A172 (cell line): ENCODE data around the gene AP2A1. TPM values are rescaled to one million over a fixed set of nuclear protein-coding genes. Genes with fewer than 3 reads are reported as not detected.
A peak's percentile ranks its signal among the peaks of the same experiment; 100 is the strongest.

Experiments
- DNase-seq: peaks from one replicate; pipeline ENCODE4 v3.0.0-alpha.2; 2015; ENCODE audit warnings: low spot score
- total RNA-seq: library from RNA; depleted of rRNA; stranded (reverse); fragments of >200 nt; shearing (Covaris generic); gene quantifications from 2 replicates; pipeline ENCODE4 v1.2.3, GENCODE V29; 2014

AP2A1 gene
- total RNA-seq, 1 experiment from 2014 or later, result 130 TPM

DNA sequence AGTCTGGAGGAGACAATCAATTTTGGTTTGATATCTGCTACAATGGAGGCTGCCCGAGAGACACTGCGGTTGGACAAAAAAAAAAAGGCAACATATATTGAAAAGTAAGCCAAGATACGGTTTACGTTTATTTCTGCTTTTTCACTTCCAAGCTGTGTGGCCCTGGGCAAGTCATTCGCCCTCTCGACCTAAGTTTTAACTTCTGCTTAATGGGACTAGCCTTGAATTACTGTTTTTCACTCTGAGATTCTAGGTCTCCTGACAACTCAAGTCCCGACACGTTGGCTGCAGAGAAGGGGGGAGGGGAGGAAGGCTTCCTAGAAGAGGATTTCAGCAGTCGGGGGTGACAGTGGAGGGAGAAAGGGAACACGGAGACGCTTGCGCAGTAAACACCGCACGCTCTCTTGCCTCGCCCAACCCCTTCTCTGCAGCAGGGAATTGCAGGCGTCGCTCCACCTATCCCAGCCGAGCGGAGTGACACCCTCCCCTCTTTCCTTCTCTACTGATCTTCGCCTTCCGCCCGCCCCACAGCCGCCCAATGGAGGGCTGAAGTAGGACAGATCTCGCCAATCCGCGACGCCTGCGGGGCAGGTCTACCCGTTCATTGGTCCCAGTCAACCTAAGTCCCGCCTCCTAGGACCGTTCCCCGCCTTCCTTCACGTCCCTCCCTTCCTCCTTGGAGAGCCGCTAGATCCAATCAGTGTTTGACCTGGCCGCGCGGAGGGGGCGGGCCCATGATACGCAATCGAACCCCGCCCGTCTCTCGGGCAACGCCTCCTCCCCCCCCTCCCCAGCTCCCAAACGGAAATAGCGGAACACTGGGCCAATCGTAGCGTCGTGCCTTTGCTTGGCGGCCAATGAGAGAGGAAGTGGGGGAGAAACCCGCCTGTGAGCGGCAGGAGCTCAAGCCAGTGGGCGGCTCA, 533 bp upstream of the AP2A1 start:
- DNase-seq, result peak; percentile 100

GRCh38 chr19:49767381-49767780, 580 bp downstream of the AP2A1 start:
- no peak for DNase-seq

GRCh38 chr19:49767967-49768581, 1.3 kb downstream of the AP2A1 start:
- DNase-seq, result no peak

GRCh38 chr19:49770529-49770928, 3.7 kb downstream of the AP2A1 start:
- no peak for DNase-seq

DNA sequence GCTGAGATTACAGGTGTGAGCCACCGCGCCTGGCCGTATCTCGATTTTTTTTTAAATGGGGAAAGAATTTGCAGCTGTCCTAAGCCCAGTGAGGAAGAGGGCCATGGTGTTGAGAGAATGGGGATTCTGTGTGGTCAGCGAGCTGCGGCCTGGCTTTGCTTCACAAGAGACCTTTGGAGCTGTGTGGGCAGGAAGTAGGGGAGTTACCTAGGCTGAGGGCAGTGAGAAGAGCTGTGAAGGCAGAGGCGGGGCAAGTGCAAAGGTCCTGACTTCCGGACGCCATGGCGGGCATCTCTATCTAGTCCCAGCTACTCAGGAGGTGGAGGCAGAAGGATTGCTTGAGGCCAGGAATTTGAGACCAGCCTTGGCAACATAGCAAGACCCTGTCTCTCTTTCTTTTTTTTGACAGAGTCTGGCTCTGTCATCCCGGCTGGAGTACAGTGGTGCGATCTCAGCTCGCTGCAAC, 4.9 kb downstream of the AP2A1 start:
- no peak for DNase-seq

GRCh38 chr19:49772850-49773432, 6.1 kb downstream of the AP2A1 start:
- no peak for DNase-seq

DNA sequence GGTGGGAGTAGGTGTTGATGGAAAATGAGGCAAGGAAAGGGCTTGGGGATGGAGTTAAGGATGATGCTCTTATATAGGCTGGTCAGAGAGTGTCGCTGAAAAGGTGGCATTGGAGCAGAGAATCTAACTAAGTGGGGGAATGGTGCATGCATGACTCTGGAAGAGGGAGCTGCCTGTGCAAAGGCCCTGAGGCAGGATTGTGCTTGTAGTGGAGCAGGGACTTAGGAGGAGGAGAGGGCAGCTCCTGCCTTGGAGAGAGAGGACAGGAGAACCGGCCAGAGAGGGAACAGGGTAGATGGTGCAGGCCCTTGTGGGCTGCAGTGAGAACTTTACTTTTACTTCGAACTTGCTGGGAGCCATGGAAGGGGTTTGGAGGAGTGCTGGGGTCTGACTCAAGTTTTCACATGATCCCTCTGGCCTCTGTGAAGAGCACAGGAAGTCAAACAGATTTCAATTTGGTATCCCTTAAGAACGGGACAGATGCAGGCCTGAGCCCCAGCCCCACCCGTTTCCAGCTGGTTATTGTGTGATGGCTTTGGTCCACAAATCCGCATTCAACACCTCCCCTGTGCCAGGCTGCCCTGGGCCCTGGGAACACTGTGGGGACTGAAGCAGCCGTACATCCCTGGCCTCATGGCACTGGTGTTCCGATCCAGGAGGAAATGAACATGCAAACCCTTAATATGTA, 7.0 kb downstream of the AP2A1 start:
- no peak for DNase-seq

GRCh38 chr19:49774969-49775368, 8.2 kb downstream of the AP2A1 start:
- DNase-seq, result no peak

DNA sequence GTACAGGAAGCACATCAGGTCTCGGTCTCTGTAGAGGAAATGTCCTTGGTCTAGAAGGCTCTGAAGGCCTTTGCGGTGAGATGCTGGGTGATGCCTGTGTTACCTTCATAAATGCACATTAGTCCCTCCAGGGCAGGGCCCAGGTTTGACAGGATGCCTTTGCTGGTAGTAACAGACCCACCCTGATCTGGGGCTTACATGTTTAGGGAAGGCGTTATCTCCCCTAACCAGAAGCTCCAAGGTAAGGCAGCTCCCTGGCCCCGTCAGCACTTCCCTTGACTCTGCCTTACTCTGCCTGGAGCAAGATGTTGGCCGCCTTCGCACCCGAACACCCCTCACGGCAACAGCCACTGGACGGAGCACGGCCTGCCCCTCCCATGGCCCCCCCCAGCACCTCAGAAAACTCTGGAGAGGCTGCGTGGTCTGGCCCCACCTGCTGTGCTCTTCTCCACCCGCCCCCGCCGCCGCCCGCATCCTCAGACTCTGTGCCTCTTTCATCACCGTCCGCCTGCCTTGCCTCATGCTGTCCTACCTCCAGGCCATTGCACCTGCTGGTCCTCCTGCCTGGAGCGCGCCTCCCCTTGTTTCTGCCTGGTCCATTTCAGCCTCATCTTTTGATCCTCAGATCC, 9.1 kb downstream of the AP2A1 start:
- DNase-seq, result no peak

DNA sequence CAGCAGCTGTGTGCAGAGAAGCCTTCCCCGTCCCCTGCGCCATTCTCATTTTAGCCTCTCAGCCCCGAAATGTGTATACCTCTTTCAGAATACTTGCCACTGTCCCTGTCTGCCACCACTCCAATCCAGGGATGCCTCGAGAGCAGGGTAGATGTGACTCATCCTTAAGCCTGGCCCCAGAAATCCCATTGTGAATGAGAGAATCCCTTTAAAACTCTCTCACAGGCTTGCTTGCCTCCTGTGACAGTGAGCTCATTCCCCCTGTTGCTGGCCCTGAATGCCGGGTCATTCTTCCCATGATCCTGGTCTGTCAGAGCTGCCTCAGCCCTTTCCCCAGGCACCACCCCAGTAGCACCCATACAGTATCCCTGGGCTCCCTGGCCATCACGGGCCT, 9.6 kb downstream of the AP2A1 start:
- DNase-seq, result no peak

DNA sequence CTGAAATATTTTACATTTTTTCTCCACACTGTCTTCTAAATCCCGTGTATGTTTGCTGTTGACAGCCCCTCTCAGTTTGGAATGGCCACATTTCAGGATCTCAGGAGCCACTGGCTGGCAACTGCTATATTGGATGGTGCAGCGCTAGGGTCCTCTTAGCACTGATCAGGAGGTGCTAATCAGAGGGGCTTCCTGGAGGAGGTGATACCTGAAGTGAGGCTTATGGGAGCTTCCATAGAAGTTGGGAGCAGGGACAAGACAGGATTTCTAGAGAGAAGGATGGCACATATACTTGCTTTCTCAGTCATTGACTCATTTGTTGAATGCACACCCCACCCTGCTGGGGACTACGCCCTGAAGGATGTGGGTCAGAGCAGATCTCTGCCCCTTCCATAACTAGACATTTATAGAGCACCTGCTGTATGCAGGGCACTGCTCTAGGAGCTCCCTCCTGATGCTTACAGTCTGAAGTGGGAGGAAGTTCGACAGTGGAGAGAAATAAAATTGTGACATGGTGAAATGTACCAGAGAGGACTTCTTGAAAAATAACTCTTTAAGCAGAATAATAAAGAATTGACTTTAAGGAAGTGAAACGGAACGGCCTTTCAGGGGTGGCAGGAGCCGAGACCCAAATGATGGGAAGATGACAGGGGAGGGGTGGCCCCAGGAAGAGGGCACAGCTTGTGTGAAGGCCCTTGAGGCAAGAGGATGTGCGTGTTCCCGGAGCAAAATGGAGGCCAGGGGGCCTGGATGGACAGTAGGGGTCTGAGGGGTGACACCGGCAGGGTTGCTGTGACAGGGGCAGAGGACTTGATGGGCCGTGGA, 13.1 kb downstream of the AP2A1 start:
- no peak for DNase-seq

GRCh38 chr19:49780861-49781260, 14.1 kb downstream of the AP2A1 start:
- DNase-seq, result no peak

GRCh38 chr19:49781394-49781793, 14.6 kb downstream of the AP2A1 start:
- no peak for DNase-seq

- DNase-seq, result no peak
Observed at GRCh38 chr19:49782515-49782914, 15.7 kb downstream of the AP2A1 start.

GRCh38 chr19:49786376-49786820, 19.6 kb downstream of the AP2A1 start:
- DNase-seq, result peak; percentile 90

DNA sequence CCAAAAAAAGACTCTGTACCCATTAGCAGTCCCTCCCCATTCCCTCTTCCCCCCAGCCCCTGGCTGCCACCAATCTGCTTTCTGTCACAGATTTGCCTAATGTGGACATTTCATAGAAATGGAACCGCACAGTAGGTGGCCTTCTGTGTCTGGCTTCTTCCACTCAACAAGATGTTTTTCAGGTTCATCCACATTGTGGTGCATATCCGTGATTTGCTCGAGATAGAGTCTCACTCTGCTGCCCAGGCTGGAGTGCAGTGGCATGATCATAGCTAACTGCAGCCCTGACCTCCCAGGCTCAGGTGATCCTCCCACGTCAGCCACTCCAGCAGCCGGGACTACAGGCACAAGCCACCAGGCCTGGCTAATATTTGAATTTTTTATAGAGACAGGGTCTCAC, 20.9 kb downstream of the AP2A1 start:
- no peak for DNase-seq

DNA sequence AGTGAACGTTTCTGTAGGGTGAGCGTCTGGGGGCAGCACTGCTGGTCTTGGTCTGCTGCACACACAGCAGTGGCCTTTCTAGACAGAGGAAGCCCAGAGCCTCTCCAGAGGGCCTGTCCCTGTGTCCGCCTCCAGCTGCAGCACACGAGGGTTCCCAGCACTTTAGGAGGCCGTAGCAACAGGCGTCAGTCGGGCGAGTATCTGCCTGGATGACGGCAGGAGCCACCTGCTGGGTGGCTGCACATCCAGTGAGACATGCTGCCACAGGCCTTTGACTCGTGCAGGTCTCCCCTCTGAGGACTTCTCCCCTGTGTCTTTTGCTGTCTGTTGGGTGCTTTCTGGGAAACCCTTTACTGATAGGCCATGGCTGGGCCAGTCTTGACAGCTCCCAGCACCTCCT, 22.1 kb downstream of the AP2A1 start:
- no peak for DNase-seq

DNA sequence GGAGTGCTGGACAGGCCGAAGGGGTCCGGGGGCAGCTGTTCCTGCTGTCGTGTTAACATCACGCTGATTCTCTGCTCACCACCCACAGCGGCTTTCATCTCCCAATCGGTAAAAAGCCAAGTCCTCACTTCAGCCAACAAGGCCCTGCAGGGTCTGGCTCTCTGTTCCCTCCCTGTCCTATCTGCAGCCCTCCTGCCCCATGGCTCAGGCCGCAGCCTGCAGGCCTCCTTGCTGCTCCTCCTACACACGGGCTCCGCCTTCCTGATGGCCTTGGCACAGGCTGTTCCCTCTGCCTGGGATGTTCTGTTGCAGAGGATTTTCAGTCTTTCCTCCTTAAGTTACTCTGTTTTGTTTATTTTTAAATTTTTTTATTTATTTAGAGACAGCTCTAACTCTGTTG, 24.1 kb downstream of the AP2A1 start:
- no peak for DNase-seq

- no peak for DNase-seq
Observed at GRCh38 chr19:49791776-49792445, 25.1 kb downstream of the AP2A1 start.
